Heart left ventricle (tissue), 16 donors: Measurements from ENCODE around the gene ZNF586. TPM values are rescaled to one million over a fixed set of nuclear protein-coding genes. Genes with fewer than 3 reads are reported as not detected.
"Not testable (repeated sequence)": the region's sequence is repeated elsewhere in the genome, so short reads cannot be mapped to it uniquely, and the experiment has no call there.

Source experiments
- ATAC-seq, 4 donors: fragments of 200-7000 bp; cut with Tn5 transposase; one replicate each; pipeline ENCODE4 v1.9.1; 2020 to 2022; ENCODE audit warnings: moderate library complexity in 4 of 4, mild to moderate bottlenecking in 3 of 4, moderate number of reproducible peaks in 1 of 4
- DNase-seq, 5 donors: peaks; one replicate each; pipeline ENCODE4 v3.0.0-alpha.2; 2020
- H3K27ac ChIP-seq, 12 donors: fragments of 200-600 bp; sonication (generic) in 4 of 12; one replicate each; pipeline versions ENCODE4 v1.5.0 to v1.8.0; 2016 to 2022; ENCODE audit warnings: mild to moderate bottlenecking in 2 of 12
- H3K27me3 ChIP-seq, 9 donors: fragments of 200-600 bp; sonication (generic) in 2 of 9; one replicate each; pipeline versions ENCODE4 v1.5.1 to v1.8.0; 2016 to 2022; ENCODE audit warnings: mild to moderate bottlenecking in 3 of 9
- H3K36me3 ChIP-seq, 9 donors: fragments of 200-600 bp; sonication (generic) in 2 of 9; one replicate each; pipeline versions ENCODE4 v1.5.0 to v1.8.0; 2018 to 2022; ENCODE audit warnings: mild to moderate bottlenecking in 2 of 9
- H3K4me1 ChIP-seq, 12 donors: fragments of 200-600 bp; sonication (generic) in 4 of 12; one replicate each; pipeline versions ENCODE4 v1.5.0 to v1.8.0; 2016 to 2022; ENCODE audit warnings: mild to moderate bottlenecking in 3 of 12
- H3K4me3 ChIP-seq, 12 donors: fragments of 200-600 bp; sonication (generic) in 4 of 12; one replicate each; pipeline versions ENCODE4 v1.5.0 to v1.8.0; 2017 to 2022; ENCODE audit warnings: mild to moderate bottlenecking in 9 of 12, moderate library complexity in 4 of 12
- H3K9me3 ChIP-seq, 12 donors: fragments of 200-600 bp; sonication (generic) in 4 of 12; one replicate each; pipeline versions ENCODE4 v1.5.0 to v1.8.0; 2016 to 2022; ENCODE audit warnings: mild to moderate bottlenecking in 1 of 12
- POLR2A ChIP-seq, 2 donors: fragments of 450-650 bp; IDR thresholded peaks; one replicate each; pipeline ENCODE4 v1.6.1; 2017; ENCODE audit warnings: antibody characterized with exemption in 2 of 2, mild to moderate bottlenecking in 2 of 2, moderate library complexity in 2 of 2
- WGBS, 4 donors: extraction: QIAGEN DNeasy Blood & Tissue Kit in 2 of 4; methylation state at CpG; one replicate each; pipeline versions ENCODE4 v1.1.5 to v1.1.7; 2013 to 2018; 5-methylcytosine and 5-hydroxymethylcytosine counted together
- intact Hi-C, 10 donors: fragments of 100-400 bp; cut with DNase I; formaldehyde crosslinking; loops; one replicate each; pipeline versions ENCODE4 v1.11.1 to v1.14.2; 2022
- polyA plus RNA-seq, 2 donors: library from polyadenylated mRNA; stranded (reverse); fragments of 200-250 nt; gene quantifications; one replicate each; pipeline ENCODE4 v1.2.3, GENCODE V29; 2013
- total RNA-seq, 9 donors: library from RNA; depleted of rRNA in 2 of 9; stranded (reverse); fragments of >200 nt in 2 of 9; fragmentation: NEBNext Ultra II Directional in 3 of 9; extraction: Animal tissue kit (Norgen Biotek cat#: 25700) in 3 of 9; gene quantifications; one replicate each; pipeline versions ENCODE4 v1.1.0 to v1.2.4, GENCODE V29; 2016 to 2023
- TF ChIP-seq, protein P1 (sequence below), 12 donors: fragments of 200-600 bp; sonication (generic) in 4 of 12; IDR thresholded peaks; one replicate each; pipeline versions ENCODE4 v1.5.0 to v1.8.0; 2018 to 2022; ENCODE audit warnings: antibody characterized with exemption in 12 of 12, mild to moderate bottlenecking in 5 of 12
- donor health status: ischemic (EF 13 %, LVEDD 7.1; RV severe dilation, severe dysfunction).
- donor health status: healthy with polysubstance abuse.
- donor health status: DM: no; HTN: yes; CAD: no.
- donor health status: DM: no; HTN: no; CAD: no.
- donor health status: ischemic (EF 25% LVEDD 6.9; RV normal size, moderate dysfunction).
- donor health status: ischemic (EF 25% LVEDD 5.7; RV mildly dilated, moderate dysfunction).
- donor health status: healthy.
- donor health status: DM: yes; HTN: yes; CAD: no.
- donor health status: ischemic (EF 35%, LVEDD 5.7; RV mildly dilated, moderate dysfunction).
- donor health status: nonischemic (EF 11% LVEDD 7.7; RV severe dilation, severe dysfunction).
- donor health status: DM: yes; HTN: yes; CAD: no.
- donor health status: PGD.
- donor health status: ischemic (EF 29% LVEDD 5.4; RV normal size, mild dysfunction).
- donor health status: nonischemic (EF 23%, LVEDD 6.1; RV moderate dilation, normal function).

ZNF586 gene
- total and polyA plus RNA-seq, 11 donors, result 6.7 to 13.3 (median 11.9) TPM

DNA sequence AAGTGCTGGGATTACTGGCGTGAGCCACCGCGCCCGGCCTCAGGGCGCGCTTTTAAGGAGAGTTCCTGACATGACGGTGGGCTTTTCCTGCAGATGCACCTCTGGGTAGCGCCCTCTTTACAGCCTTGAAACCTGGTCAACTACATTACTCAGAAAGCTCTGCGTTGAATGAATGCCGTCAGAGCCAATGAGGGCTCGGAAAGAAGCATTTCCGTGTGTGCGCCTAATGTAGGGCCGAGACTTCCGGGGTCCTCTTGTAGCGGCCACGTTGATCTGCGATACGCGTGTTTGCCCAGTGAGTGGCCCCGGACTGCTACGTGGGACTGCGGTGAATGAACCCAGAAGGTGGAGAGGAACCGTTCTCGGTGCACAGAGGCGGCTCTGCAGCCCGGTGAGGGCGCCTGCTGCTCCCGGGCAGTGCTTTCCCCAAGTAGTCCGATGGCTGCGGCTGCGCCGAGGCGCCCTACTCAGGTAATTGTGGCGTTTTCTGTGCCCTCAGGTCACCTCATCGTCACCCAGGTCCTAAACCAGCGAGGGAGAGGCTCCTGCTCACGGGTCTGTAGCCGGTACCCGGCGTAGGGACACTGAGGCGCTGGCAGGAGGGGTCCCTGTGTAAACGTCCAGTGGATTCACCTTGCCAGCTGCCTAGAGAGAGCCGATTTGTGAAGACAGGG is 50.1 kb downstream of the ZNF586 start:
- Histone ChIP-seq H3K4me3 (peak overlapping the region; percentile 63 to 99 (median 84)), H3K27me3 (no peaks in the 10 kb centered on the region), H3K27ac (peak overlapping the region in 11 of 12 donors; percentile 58 to 85 (median 77)), H3K36me3 (peaks cover 0 to 9% (median 0%) of the 10 kb centered on the region in 9 donors), H3K9me3 (no peaks in the 10 kb centered on the region), H3K4me1 (peaks cover 0 to 36% (median 12%) of the 10 kb centered on the region in 12 donors)
- peak; percentile 84 to 91 (median 88) for ATAC-seq
- intact Hi-C loops, result no loop called here
- DNase-seq, result peak; percentile 84 to 91 (median 88)
- 0 to 1% (median 0%) methylated on average over 20 to 44 of the region's 44 CpGs for WGBS, 4 donors
- TF ChIP-seq POLR2A (IDR thresholded peaks at IDR 0.05), result peak in 1 of 2 donors; percentile 41
- TF ChIP-seq, protein P1, sequence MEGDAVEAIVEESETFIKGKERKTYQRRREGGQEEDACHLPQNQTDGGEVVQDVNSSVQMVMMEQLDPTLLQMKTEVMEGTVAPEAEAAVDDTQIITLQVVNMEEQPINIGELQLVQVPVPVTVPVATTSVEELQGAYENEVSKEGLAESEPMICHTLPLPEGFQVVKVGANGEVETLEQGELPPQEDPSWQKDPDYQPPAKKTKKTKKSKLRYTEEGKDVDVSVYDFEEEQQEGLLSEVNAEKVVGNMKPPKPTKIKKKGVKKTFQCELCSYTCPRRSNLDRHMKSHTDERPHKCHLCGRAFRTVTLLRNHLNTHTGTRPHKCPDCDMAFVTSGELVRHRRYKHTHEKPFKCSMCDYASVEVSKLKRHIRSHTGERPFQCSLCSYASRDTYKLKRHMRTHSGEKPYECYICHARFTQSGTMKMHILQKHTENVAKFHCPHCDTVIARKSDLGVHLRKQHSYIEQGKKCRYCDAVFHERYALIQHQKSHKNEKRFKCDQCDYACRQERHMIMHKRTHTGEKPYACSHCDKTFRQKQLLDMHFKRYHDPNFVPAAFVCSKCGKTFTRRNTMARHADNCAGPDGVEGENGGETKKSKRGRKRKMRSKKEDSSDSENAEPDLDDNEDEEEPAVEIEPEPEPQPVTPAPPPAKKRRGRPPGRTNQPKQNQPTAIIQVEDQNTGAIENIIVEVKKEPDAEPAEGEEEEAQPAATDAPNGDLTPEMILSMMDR (IDR thresholded peaks at IDR 0.05), result peak in 4 of 12 donors; percentile 5 to 30 (median 22)

DNA sequence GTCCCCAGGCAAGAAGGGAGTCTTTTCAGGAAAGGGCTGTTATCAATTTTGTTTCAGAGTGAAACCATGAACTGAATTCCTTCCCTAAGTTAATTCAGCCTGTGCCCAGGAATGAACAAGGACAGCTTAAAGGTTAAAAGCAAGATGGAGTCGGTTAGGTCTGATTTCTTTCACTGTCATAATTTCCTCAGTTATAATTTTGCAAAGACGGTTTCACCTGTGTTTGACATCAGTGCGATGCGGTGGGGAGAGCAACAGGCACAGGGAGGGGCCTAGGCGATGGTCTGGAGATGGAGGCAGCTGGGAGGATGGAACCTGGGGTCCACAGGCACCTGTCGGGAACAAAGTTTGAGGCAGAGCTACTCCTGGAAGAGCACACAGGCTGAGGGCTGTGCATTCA is 51.1 kb downstream of the ZNF586 start:
- DNase-seq, result no peak
- H3K36me3 ChIP-seq, result peaks cover 0 to 9% (median 0%) of the 10 kb centered on the region in 9 donors
- 73 to 77% (median 75%) methylated on average over 6 of the region's 6 CpGs for WGBS, 4 donors
- intact Hi-C loops, result no loop called here
- peak overlapping the region in 5 of 12 donors; percentile 74 to 82 (median 78) for H3K27ac ChIP-seq
- TF ChIP-seq, protein P1 (IDR thresholded peaks at IDR 0.05), result no peak
- TF ChIP-seq POLR2A (IDR thresholded peaks at IDR 0.05), result no peak
- ATAC-seq, result no peak
- no peaks in the 10 kb centered on the region for H3K27me3 ChIP-seq
- no peaks in the 10 kb centered on the region for H3K9me3 ChIP-seq
- H3K4me1 ChIP-seq, result peaks cover 0 to 31% (median 12%) of the 10 kb centered on the region in 12 donors
- peak overlapping the region in 11 of 12 donors; percentile 63 to 99 (median 86) for H3K4me3 ChIP-seq

DNA sequence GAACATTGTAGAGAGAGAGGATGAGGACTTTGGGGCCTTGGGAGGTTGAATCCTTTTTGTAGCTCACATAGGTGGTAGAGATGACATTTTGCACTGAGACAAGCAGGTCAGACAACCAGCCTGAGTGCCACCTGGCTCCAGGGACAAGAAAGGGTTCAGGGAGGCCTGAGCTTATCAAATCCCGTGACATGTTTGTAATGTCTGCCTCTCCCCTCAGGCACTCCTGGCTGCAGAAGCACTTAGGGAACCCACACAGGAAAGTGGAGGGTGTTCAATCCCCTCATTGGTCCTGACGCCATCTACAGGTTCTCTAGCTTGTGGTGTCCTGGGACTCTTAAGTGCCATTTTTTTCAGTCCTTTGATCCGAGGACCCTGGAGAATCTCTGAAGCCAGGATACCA is 51.6 kb downstream of the ZNF586 start:
- H3K4me1 ChIP-seq, result peaks cover 0 to 31% (median 12%) of the 10 kb centered on the region in 12 donors
- peak overlapping the region in 1 of 12 donors; percentile 78 for H3K27ac ChIP-seq
- peak overlapping the region in 2 of 12 donors; percentile 79 to 96 for H3K4me3 ChIP-seq
- H3K9me3 ChIP-seq, intact Hi-C loops, DNase-seq, H3K27me3 ChIP-seq, ATAC-seq, H3K36me3 ChIP-seq: not testable (repeated sequence)
- WGBS, 4 donors, result 44 to 52% (median 45%) methylated on average over 2 to 3 of the region's 3 CpGs

DNA sequence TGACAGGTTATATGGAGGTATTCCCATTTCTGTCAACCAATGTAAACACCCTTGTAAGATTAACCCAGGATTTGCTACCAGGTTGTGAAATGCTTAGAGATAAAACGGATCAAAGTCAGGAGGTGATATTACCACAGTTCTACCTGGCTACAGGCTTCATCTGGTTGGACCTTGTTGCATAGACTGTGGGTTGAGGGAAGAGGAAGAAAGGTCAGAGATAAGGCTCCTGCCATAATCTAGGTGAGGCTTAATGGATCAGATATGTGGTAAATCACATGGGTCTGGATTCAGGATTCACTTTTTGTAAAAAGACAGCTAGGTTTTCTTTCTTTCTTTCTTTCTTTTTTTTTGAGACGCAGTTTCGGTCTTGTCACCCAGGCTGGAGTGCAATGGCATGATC is 52.0 kb downstream of the ZNF586 start:
- H3K9me3 ChIP-seq, ATAC-seq, intact Hi-C loops, H3K27ac ChIP-seq, H3K36me3 ChIP-seq, H3K27me3 ChIP-seq, DNase-seq, H3K4me3 ChIP-seq: not testable (repeated sequence)
- 94 to 100% (median 97%) methylated on average over 2 to 3 of the region's 3 CpGs for WGBS, 4 donors
- H3K4me1 ChIP-seq, result peaks cover 0 to 31% (median 12%) of the 10 kb centered on the region in 12 donors

DNA sequence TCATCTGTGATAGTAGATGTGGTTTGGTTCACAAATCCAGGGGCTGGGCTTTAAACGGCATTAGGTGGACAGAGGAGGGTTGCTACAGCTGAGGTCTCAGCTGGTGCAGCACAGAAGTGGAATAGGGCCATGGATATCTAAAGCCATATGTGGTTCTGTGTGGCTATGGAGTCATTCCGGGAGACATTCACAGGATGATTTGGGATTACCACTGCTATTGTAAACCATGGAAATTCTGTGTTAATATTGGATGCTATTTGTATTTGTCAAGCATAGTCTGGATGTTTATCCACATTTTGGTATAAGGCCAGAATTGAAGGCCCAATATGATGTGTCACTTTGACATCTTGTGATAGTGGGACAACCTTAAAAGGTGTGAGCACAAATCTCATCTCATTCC is 53.7 kb downstream of the ZNF586 start:
- H3K27me3 ChIP-seq, H3K27ac ChIP-seq, ATAC-seq, H3K4me3 ChIP-seq, DNase-seq, H3K9me3 ChIP-seq, intact Hi-C loops, H3K36me3 ChIP-seq: not testable (repeated sequence)
- H3K4me1 ChIP-seq, result peaks cover 0 to 31% (median 12%) of the 10 kb centered on the region in 12 donors
- WGBS, 4 donors, result 71 to 78% (median 75%) methylated on average over 2 of the region's 2 CpGs

DNA sequence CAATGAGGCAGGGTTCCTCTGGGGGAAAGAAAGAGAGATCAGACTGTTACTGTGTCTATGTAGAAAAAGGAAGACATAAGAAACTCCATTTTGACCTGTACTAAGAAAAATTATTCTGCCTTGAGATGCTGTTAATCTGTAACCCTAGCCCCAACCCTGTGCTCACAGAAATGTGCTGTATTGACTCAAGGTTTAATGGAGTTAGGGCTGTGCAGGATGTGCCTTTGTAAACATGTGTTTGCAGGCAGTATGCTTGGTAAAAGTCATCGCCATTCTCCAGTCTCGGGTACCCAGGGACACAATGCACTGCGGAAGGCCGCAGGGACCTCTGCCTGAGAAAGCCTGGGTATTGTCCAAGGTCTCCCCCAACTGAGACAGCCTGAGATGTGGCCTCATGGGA is 54.1 kb downstream of the ZNF586 start:
- H3K4me1 ChIP-seq, result peaks cover 0 to 31% (median 14%) of the 10 kb centered on the region in 12 donors
- intact Hi-C loops, H3K27ac ChIP-seq, H3K27me3 ChIP-seq, ATAC-seq, H3K36me3 ChIP-seq, DNase-seq, H3K4me3 ChIP-seq, H3K9me3 ChIP-seq: not testable (repeated sequence)
- 74 to 86% (median 78%) methylated on average over 4 of the region's 4 CpGs for WGBS, 4 donors
